ENCODE data around the gene CRELD2. TPM values are rescaled to one million over a fixed set of nuclear protein-coding genes. Genes with fewer than 3 reads are reported as not detected.

The CRELD2 gene
- polyA plus RNA-seq, 1 donor = 28.9 TPM

GRCh38 chr22:49900441-49901230, 17.8 kb upstream of the CRELD2 start:
- H3K9me3 ChIP-seq (ENCODE audit: control insufficient read depth, low read depth, low read length) = no peaks in the 10 kb centered on the region
- no peak overlapping the region for H3K27ac ChIP-seq (ENCODE audit: low read length)
- WGBS (ENCODE audit: insufficient coverage, low lambda C conversion rate) = 80% methylated on average over 2 of the region's 30 CpGs
- DNase-seq = no peak
- H3K4me1 ChIP-seq (ENCODE audit: control insufficient read depth, insufficient read depth, low read length) = no peaks in the 10 kb centered on the region
- no peaks in the 10 kb centered on the region for H3K27me3 ChIP-seq (ENCODE audit: control insufficient read depth, insufficient read depth, low read length)
- H3K36me3 ChIP-seq (ENCODE audit: control insufficient read depth, insufficient read depth, low read length) = peaks cover 32% of the 10 kb centered on the region
- H3K4me3 ChIP-seq (ENCODE audit: low read length) = no peak overlapping the region

GRCh38 chr22:49901457-49901856, 17.0 kb upstream of the CRELD2 start:
- no peaks in the 10 kb centered on the region for H3K27me3 ChIP-seq (ENCODE audit: control insufficient read depth, insufficient read depth, low read length)
- no peaks in the 10 kb centered on the region for H3K4me1 ChIP-seq (ENCODE audit: control insufficient read depth, insufficient read depth, low read length)
- peaks cover 36% of the 10 kb centered on the region for H3K36me3 ChIP-seq (ENCODE audit: control insufficient read depth, insufficient read depth, low read length)
- H3K9me3 ChIP-seq (ENCODE audit: control insufficient read depth, low read depth, low read length) = no peaks in the 10 kb centered on the region
- H3K27ac ChIP-seq (ENCODE audit: low read length) = no peak overlapping the region
- no peak for DNase-seq
- no CpG with 5 or more reads among the region's 11 CpGs for WGBS (ENCODE audit: insufficient coverage, low lambda C conversion rate)
- no peak overlapping the region for H3K4me3 ChIP-seq (ENCODE audit: low read length)

- Histone ChIP-seq H3K36me3 (ENCODE audit: control insufficient read depth, insufficient read depth, low read length) (peaks cover 46% of the 10 kb centered on the region), H3K9me3 (ENCODE audit: control insufficient read depth, low read depth, low read length) (no peaks in the 10 kb centered on the region), H3K4me1 (ENCODE audit: control insufficient read depth, insufficient read depth, low read length) (no peaks in the 10 kb centered on the region), H3K27ac (ENCODE audit: low read length) (no peak overlapping the region), H3K4me3 (ENCODE audit: low read length) (no peak overlapping the region), H3K27me3 (ENCODE audit: control insufficient read depth, insufficient read depth, low read length) (no peaks in the 10 kb centered on the region)
- WGBS (ENCODE audit: insufficient coverage, low lambda C conversion rate) = no CpG with 5 or more reads among the region's 17 CpGs
- no peak for DNase-seq
Measured at GRCh38 chr22:49903322-49904039, 15.0 kb upstream of the CRELD2 start.

- Histone ChIP-seq H3K9me3 (ENCODE audit: control insufficient read depth, low read depth, low read length) (no peaks in the 10 kb centered on the region), H3K4me3 (ENCODE audit: low read length) (no peak overlapping the region), H3K36me3 (ENCODE audit: control insufficient read depth, insufficient read depth, low read length) (peaks cover 49% of the 10 kb centered on the region), H3K27ac (ENCODE audit: low read length) (no peak overlapping the region), H3K27me3 (ENCODE audit: control insufficient read depth, insufficient read depth, low read length) (no peaks in the 10 kb centered on the region), H3K4me1 (ENCODE audit: control insufficient read depth, insufficient read depth, low read length) (no peaks in the 10 kb centered on the region)
- no CpG with 5 or more reads among the region's 11 CpGs for WGBS (ENCODE audit: insufficient coverage, low lambda C conversion rate)
- no peak for DNase-seq
Measured at GRCh38 chr22:49904040-49904369, 14.4 kb upstream of the CRELD2 start.

GRCh38 chr22:49905465-49905864, 13.0 kb upstream of the CRELD2 start:
- Histone ChIP-seq H3K4me1 (ENCODE audit: control insufficient read depth, insufficient read depth, low read length) (no peaks in the 10 kb centered on the region), H3K4me3 (ENCODE audit: low read length) (no peak overlapping the region), H3K27me3 (ENCODE audit: control insufficient read depth, insufficient read depth, low read length) (no peaks in the 10 kb centered on the region), H3K27ac (ENCODE audit: low read length) (no peak overlapping the region), H3K9me3 (ENCODE audit: control insufficient read depth, low read depth, low read length) (no peaks in the 10 kb centered on the region), H3K36me3 (ENCODE audit: control insufficient read depth, insufficient read depth, low read length) (peaks cover 58% of the 10 kb centered on the region)
- no CpG with 5 or more reads among the region's 18 CpGs for WGBS (ENCODE audit: insufficient coverage, low lambda C conversion rate)
- no peak for DNase-seq

GRCh38 chr22:49906071-49906798, 12.2 kb upstream of the CRELD2 start:
- H3K9me3 ChIP-seq (ENCODE audit: control insufficient read depth, low read depth, low read length) = no peaks in the 10 kb centered on the region
- peaks cover 56% of the 10 kb centered on the region for H3K36me3 ChIP-seq (ENCODE audit: control insufficient read depth, insufficient read depth, low read length)
- no peak overlapping the region for H3K27ac ChIP-seq (ENCODE audit: low read length)
- H3K27me3 ChIP-seq (ENCODE audit: control insufficient read depth, insufficient read depth, low read length) = no peaks in the 10 kb centered on the region
- no CpG with 5 or more reads among the region's 28 CpGs for WGBS (ENCODE audit: insufficient coverage, low lambda C conversion rate)
- no peaks in the 10 kb centered on the region for H3K4me1 ChIP-seq (ENCODE audit: control insufficient read depth, insufficient read depth, low read length)
- no peak overlapping the region for H3K4me3 ChIP-seq (ENCODE audit: low read length)
- DNase-seq = no peak

- Histone ChIP-seq H3K36me3 (ENCODE audit: control insufficient read depth, insufficient read depth, low read length) (peaks cover 53% of the 10 kb centered on the region), H3K9me3 (ENCODE audit: control insufficient read depth, low read depth, low read length) (no peaks in the 10 kb centered on the region), H3K4me1 (ENCODE audit: control insufficient read depth, insufficient read depth, low read length) (no peaks in the 10 kb centered on the region), H3K4me3 (ENCODE audit: low read length) (no peak overlapping the region), H3K27ac (ENCODE audit: low read length) (no peak overlapping the region), H3K27me3 (ENCODE audit: control insufficient read depth, insufficient read depth, low read length) (no peaks in the 10 kb centered on the region)
- no CpG with 5 or more reads among the region's 14 CpGs for WGBS (ENCODE audit: insufficient coverage, low lambda C conversion rate)
- no peak for DNase-seq
Measured at GRCh38 chr22:49906799-49907290, 11.6 kb upstream of the CRELD2 start.

GRCh38 chr22:49907807-49908206, 10.6 kb upstream of the CRELD2 start:
- Histone ChIP-seq H3K4me3 (ENCODE audit: low read length) (no peak overlapping the region), H3K9me3 (ENCODE audit: control insufficient read depth, low read depth, low read length) (no peaks in the 10 kb centered on the region), H3K27me3 (ENCODE audit: control insufficient read depth, insufficient read depth, low read length) (no peaks in the 10 kb centered on the region), H3K36me3 (ENCODE audit: control insufficient read depth, insufficient read depth, low read length) (peaks cover 57% of the 10 kb centered on the region), H3K27ac (ENCODE audit: low read length) (no peak overlapping the region), H3K4me1 (ENCODE audit: control insufficient read depth, insufficient read depth, low read length) (no peaks in the 10 kb centered on the region)
- DNase-seq = no peak
- no CpG with 5 or more reads among the region's 19 CpGs for whole genome bisulfite sequencing (ENCODE audit: insufficient coverage, low lambda C conversion rate)

- H3K27me3 ChIP-seq (ENCODE audit: control insufficient read depth, insufficient read depth, low read length) = no peaks in the 10 kb centered on the region
- no peaks in the 10 kb centered on the region for H3K9me3 ChIP-seq (ENCODE audit: control insufficient read depth, low read depth, low read length)
- H3K36me3 ChIP-seq (ENCODE audit: control insufficient read depth, insufficient read depth, low read length) = peaks cover 52% of the 10 kb centered on the region
- no peak overlapping the region for H3K4me3 ChIP-seq (ENCODE audit: low read length)
- no peak for DNase-seq
- H3K4me1 ChIP-seq (ENCODE audit: control insufficient read depth, insufficient read depth, low read length) = no peaks in the 10 kb centered on the region
- H3K27ac ChIP-seq (ENCODE audit: low read length) = no peak overlapping the region
- no CpG with 5 or more reads among the region's 23 CpGs for WGBS (ENCODE audit: insufficient coverage, low lambda C conversion rate)
Measured at GRCh38 chr22:49909476-49910205, 8.8 kb upstream of the CRELD2 start.
